ENCODE results near the gene RNASE7. TPM values are rescaled to one million over a fixed set of nuclear protein-coding genes. Genes with fewer than 3 reads are reported as not detected.

The RNASE7 gene
- total RNA-seq, 6 experiments from 2014 or later, result not detected

GRCh38 chr14:21014761-21015190, 27.4 kb upstream of the RNASE7 start:
- Mint-ChIP-seq H3K36me3 (ENCODE audit: low read depth) (no peaks in the 10 kb centered on the region), H3K27ac (no peak overlapping the region), H3K9me3 (no peaks in the 10 kb centered on the region), H3K27me3 (ENCODE audit: insufficient read depth) (peaks cover 11% of the 10 kb centered on the region), H3K4me1 (ENCODE audit: low read depth) (peaks cover 6% of the 10 kb centered on the region), H3K4me3 (no peak overlapping the region)
- peak; percentile 67 for DNase-seq
- peak; percentile 97 for TF ChIP-seq CTCF (IDR thresholded peaks at IDR 0.05)

- H3K4me1 Mint-ChIP-seq (ENCODE audit: low read depth), result peaks cover 6% of the 10 kb centered on the region
- DNase-seq, result no peak
- no peaks in the 10 kb centered on the region for H3K36me3 Mint-ChIP-seq (ENCODE audit: low read depth)
- peaks cover 12% of the 10 kb centered on the region for H3K27me3 Mint-ChIP-seq (ENCODE audit: insufficient read depth)
- H3K4me3 Mint-ChIP-seq, result no peak overlapping the region
- H3K9me3 Mint-ChIP-seq, result no peaks in the 10 kb centered on the region
- TF ChIP-seq CTCF (IDR thresholded peaks at IDR 0.05), result no peak
- no peak overlapping the region for H3K27ac Mint-ChIP-seq
Observed at GRCh38 chr14:21015312-21015711, 26.9 kb upstream of the RNASE7 start.

- peaks cover 23% of the 10 kb centered on the region for H3K27me3 Mint-ChIP-seq (ENCODE audit: insufficient read depth)
- DNase-seq, result no peak
- no peak for TF ChIP-seq CTCF (IDR thresholded peaks at IDR 0.05)
- no peaks in the 10 kb centered on the region for H3K36me3 Mint-ChIP-seq (ENCODE audit: low read depth)
- no peaks in the 10 kb centered on the region for H3K9me3 Mint-ChIP-seq
- H3K27ac Mint-ChIP-seq, result no peak overlapping the region
- H3K4me3 Mint-ChIP-seq, result no peak overlapping the region
- H3K4me1 Mint-ChIP-seq (ENCODE audit: low read depth), result peaks cover 6% of the 10 kb centered on the region
Observed at GRCh38 chr14:21016413-21017190, 25.6 kb upstream of the RNASE7 start.

GRCh38 chr14:21017528-21018245, 24.5 kb upstream of the RNASE7 start:
- Mint-ChIP-seq H3K27me3 (ENCODE audit: insufficient read depth) (peaks cover 29% of the 10 kb centered on the region), H3K36me3 (ENCODE audit: low read depth) (no peaks in the 10 kb centered on the region), H3K27ac (no peak overlapping the region), H3K4me1 (ENCODE audit: low read depth) (peaks cover 6% of the 10 kb centered on the region), H3K9me3 (no peaks in the 10 kb centered on the region), H3K4me3 (no peak overlapping the region)
- DNase-seq, result no peak
- no peak for TF ChIP-seq CTCF (IDR thresholded peaks at IDR 0.05)

- Mint-ChIP-seq H3K27ac (no peak overlapping the region), H3K9me3 (no peaks in the 10 kb centered on the region), H3K36me3 (ENCODE audit: low read depth) (no peaks in the 10 kb centered on the region), H3K27me3 (ENCODE audit: insufficient read depth) (peaks cover 27% of the 10 kb centered on the region), H3K4me1 (ENCODE audit: low read depth) (peaks cover 6% of the 10 kb centered on the region), H3K4me3 (no peak overlapping the region)
- DNase-seq, result no peak
- no peak for TF ChIP-seq CTCF (IDR thresholded peaks at IDR 0.05)
Observed at GRCh38 chr14:21018286-21018685, 23.9 kb upstream of the RNASE7 start.
